Measurements from ENCODE around the gene PCNT.

- no peak for TF ChIP-seq CTCF (IDR thresholded peaks at IDR 0.05; ENCODE audit: poor library complexity, severe bottlenecking)
- TF ChIP-seq EP300 (conservative IDR thresholded peaks at IDR 0.05; ENCODE audit: poor library complexity, severe bottlenecking), result no peak
- TF ChIP-seq RAD21 (conservative IDR thresholded peaks at IDR 0.05), result no peak
- no peak for TF ChIP-seq POLR2AphosphoS5 (IDR thresholded peaks at IDR 0.05)
- no peak for TF ChIP-seq EZH2 (IDR thresholded peaks at IDR 0.05; ENCODE audit: borderline replicate concordance, insufficient read depth, low read length, poor library complexity, severe bottlenecking)
- TF ChIP-seq, protein P1, sequence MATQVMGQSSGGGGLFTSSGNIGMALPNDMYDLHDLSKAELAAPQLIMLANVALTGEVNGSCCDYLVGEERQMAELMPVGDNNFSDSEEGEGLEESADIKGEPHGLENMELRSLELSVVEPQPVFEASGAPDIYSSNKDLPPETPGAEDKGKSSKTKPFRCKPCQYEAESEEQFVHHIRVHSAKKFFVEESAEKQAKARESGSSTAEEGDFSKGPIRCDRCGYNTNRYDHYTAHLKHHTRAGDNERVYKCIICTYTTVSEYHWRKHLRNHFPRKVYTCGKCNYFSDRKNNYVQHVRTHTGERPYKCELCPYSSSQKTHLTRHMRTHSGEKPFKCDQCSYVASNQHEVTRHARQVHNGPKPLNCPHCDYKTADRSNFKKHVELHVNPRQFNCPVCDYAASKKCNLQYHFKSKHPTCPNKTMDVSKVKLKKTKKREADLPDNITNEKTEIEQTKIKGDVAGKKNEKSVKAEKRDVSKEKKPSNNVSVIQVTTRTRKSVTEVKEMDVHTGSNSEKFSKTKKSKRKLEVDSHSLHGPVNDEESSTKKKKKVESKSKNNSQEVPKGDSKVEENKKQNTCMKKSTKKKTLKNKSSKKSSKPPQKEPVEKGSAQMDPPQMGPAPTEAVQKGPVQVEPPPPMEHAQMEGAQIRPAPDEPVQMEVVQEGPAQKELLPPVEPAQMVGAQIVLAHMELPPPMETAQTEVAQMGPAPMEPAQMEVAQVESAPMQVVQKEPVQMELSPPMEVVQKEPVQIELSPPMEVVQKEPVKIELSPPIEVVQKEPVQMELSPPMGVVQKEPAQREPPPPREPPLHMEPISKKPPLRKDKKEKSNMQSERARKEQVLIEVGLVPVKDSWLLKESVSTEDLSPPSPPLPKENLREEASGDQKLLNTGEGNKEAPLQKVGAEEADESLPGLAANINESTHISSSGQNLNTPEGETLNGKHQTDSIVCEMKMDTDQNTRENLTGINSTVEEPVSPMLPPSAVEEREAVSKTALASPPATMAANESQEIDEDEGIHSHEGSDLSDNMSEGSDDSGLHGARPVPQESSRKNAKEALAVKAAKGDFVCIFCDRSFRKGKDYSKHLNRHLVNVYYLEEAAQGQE (IDR thresholded peaks at IDR 0.05; ENCODE audit: borderline replicate concordance), result no peak
- TF ChIP-seq TAF1 (IDR thresholded peaks at IDR 0.05; ENCODE audit: low read depth), result no peak
- TF ChIP-seq MXI1 (conservative IDR thresholded peaks at IDR 0.05; ENCODE audit: poor library complexity, severe bottlenecking), result no peak
- TF ChIP-seq SMC3 (conservative IDR thresholded peaks at IDR 0.05; ENCODE audit: poor library complexity), result no peak
These were observed 36.4 kb upstream of the PCNT start for GRCh38 chr21:46287541-46287940.
